GM19397 (cell line): ENCODE data around the gene OR13C8.

Source experiments
- ATAC-seq: cut with Tn5 transposase; IDR thresholded peaks from one replicate; pipeline ENCODE4 v1.9.1; 2021; ENCODE audit warnings: mild to moderate bottlenecking, moderate library complexity; ENCODE audit not compliant: unreplicated experiment

OR13C8 gene

GRCh38 chr9:104608336-104608735 lies 39.4 kb downstream of the OR13C8 start:
- ATAC-seq, result no peak

GRCh38 chr9:104611213-104611612 lies 42.2 kb downstream of the OR13C8 start:
- ATAC-seq, result no peak

GRCh38 chr9:104617418-104617817 lies 48.5 kb downstream of the OR13C8 start:
- no peak for ATAC-seq

GRCh38 chr9:104618104-104618503 lies 49.1 kb downstream of the OR13C8 start, which contains the start of gene OR13C9:
Gene OR13C9 (minus strand): TSS chr9:104618204. CDS start chr9:104618204, 0 bp downstream.
- ATAC-seq, result no peak
